ENCODE measurements around the gene DHRS12. TPM values are rescaled to one million over a fixed set of nuclear protein-coding genes. Genes with fewer than 3 reads are reported as not detected.
A peak's percentile ranks its signal among the peaks of the same experiment; 100 is the strongest.

Gene DHRS12
- total RNA-seq, 1 experiment from 2014 or later: 2.6 TPM

GRCh38 chr13:51844862-51845573, 41.1 kb upstream of the DHRS12 start, which contains the start of gene TMEM272:
TSS of gene TMEM272 (minus strand) at chr13:51845177. CDS start at chr13:51838530, 6,647 bp downstream.
- H3K9me3 ChIP-seq (ENCODE audit: low read length): no peaks in the 10 kb centered on the region
- 0 out of 2 replicates have a peak within 1 kb of the TSS, but pooled peaks have one; percentile 30 for H2AFZ ChIP-seq (ENCODE audit: low read length)
- intact Hi-C loops (cut with micrococcal nuclease): no loop called here
- no peaks in the 10 kb centered on the region for H3K27me3 ChIP-seq (ENCODE audit: low read length)
- BruUV-seq (replicated peaks): no TSS peak
- DNase-seq: peak; percentile 34
- ChIA-PET CTCF (interaction anchor here (0.6 kb wide), 1 partner anchor 16 kb away, joined by 3 read pairs; no protein-coding TSS in a partner anchor), POLR2A (ENCODE audit: unreplicated experiment) (no interaction called here)
- H3K9ac ChIP-seq (ENCODE audit: low read length): no peak within 1 kb of the TSS
- no peaks in the 10 kb centered on the region for H3F3A ChIP-seq (ENCODE audit: low read length, unreplicated experiment)
- ATAC-seq: 0 out of 2 replicates have a peak, but pooled peaks have one; percentile 19
- peaks cover 18% of the 10 kb centered on the region for H3K4me1 ChIP-seq (ENCODE audit: insufficient read depth, low read length)
- H3K36me3 ChIP-seq (ENCODE audit: low read depth, low read length): no peaks in the 10 kb centered on the region; the same call in 1 of the 2 replicates
- H3K27ac ChIP-seq (ENCODE audit: low read length): no peak within 1 kb of the TSS
- no peaks in the 10 kb centered on the region for H3K79me2 ChIP-seq (ENCODE audit: low read length)
- no peak within 1 kb of the TSS for H3K4me3 ChIP-seq (ENCODE audit: low read length)
- TF ChIP-seq CTCF (conservative IDR thresholded peaks at IDR 0.05; ENCODE audit: low read depth, low read length): peak; percentile 71
- no peak for TF ChIP-seq EZH2phosphoT487 (IDR thresholded peaks at IDR 0.05; ENCODE audit: borderline replicate concordance, low read length)
- no peak for TF ChIP-seq EZH2 (IDR thresholded peaks at IDR 0.05; ENCODE audit: low read length, unreplicated experiment)
- no peak within 1 kb of the TSS for H3K4me2 ChIP-seq (ENCODE audit: low read length)
- no peaks in the 10 kb centered on the region for H3K9me2 ChIP-seq (replicated peaks; ENCODE audit: low read length)
- no peaks in the 10 kb centered on the region for H4K20me1 ChIP-seq (ENCODE audit: low read length)

GRCh38 chr13:51843529-51843928, 39.6 kb upstream of the DHRS12 start:
- TF ChIP-seq EZH2 (IDR thresholded peaks at IDR 0.05; ENCODE audit: low read length, unreplicated experiment) (no peak), CTCF (conservative IDR thresholded peaks at IDR 0.05; ENCODE audit: low read depth, low read length) (no peak), EZH2phosphoT487 (IDR thresholded peaks at IDR 0.05; ENCODE audit: borderline replicate concordance, low read length) (no peak)
- Histone ChIP-seq H3K9me3 (ENCODE audit: low read length) (no peaks in the 10 kb centered on the region), H3K4me3 (ENCODE audit: low read length) (no peak overlapping the region), H2AFZ (ENCODE audit: low read length) (no peak overlapping the region), H3K9me2 (replicated peaks; ENCODE audit: low read length) (no peaks in the 10 kb centered on the region), H3K4me1 (ENCODE audit: insufficient read depth, low read length) (peaks cover 6% of the 10 kb centered on the region), H3K36me3 (ENCODE audit: low read depth, low read length) (no peaks in the 10 kb centered on the region; the same call in 1 of the 2 replicates), H3K9ac (ENCODE audit: low read length) (no peak overlapping the region), H3F3A (ENCODE audit: low read length, unreplicated experiment) (no peaks in the 10 kb centered on the region), H3K27ac (ENCODE audit: low read length) (no peak overlapping the region), H3K27me3 (ENCODE audit: low read length) (no peaks in the 10 kb centered on the region), H3K79me2 (ENCODE audit: low read length) (no peaks in the 10 kb centered on the region), H3K4me2 (ENCODE audit: low read length) (no peak overlapping the region), H4K20me1 (ENCODE audit: low read length) (no peaks in the 10 kb centered on the region)
- ATAC-seq (no peak), DNase-seq (no peak)
- intact Hi-C loops (cut with micrococcal nuclease): no loop called here
- POLR2A ChIA-PET (ENCODE audit: unreplicated experiment): no interaction called here
- CTCF ChIA-PET: no interaction called here
- BruUV-seq (replicated peaks): no TSS peak

GRCh38 chr13:51841732-51842131, 37.8 kb upstream of the DHRS12 start:
- DNase-seq: no peak
- Histone ChIP-seq H3K27ac (ENCODE audit: low read length) (no peak overlapping the region), H3K79me2 (ENCODE audit: low read length) (no peaks in the 10 kb centered on the region), H4K20me1 (ENCODE audit: low read length) (no peaks in the 10 kb centered on the region), H3K9me3 (ENCODE audit: low read length) (no peaks in the 10 kb centered on the region), H3K4me1 (ENCODE audit: insufficient read depth, low read length) (no peaks in the 10 kb centered on the region), H3K36me3 (ENCODE audit: low read depth, low read length) (no peaks in the 10 kb centered on the region; the same call in 1 of the 2 replicates), H3K4me2 (ENCODE audit: low read length) (no peak overlapping the region), H2AFZ (ENCODE audit: low read length) (no peak overlapping the region), H3F3A (ENCODE audit: low read length, unreplicated experiment) (no peaks in the 10 kb centered on the region), H3K4me3 (ENCODE audit: low read length) (no peak overlapping the region), H3K9ac (ENCODE audit: low read length) (no peak overlapping the region), H3K9me2 (replicated peaks; ENCODE audit: low read length) (no peaks in the 10 kb centered on the region), H3K27me3 (ENCODE audit: low read length) (no peaks in the 10 kb centered on the region)
- no peak for ATAC-seq
- ChIA-PET CTCF (no interaction called here), POLR2A (ENCODE audit: unreplicated experiment) (no interaction called here)
- intact Hi-C loops (cut with micrococcal nuclease): no loop called here
- no TSS peak for BruUV-seq (replicated peaks)
- TF ChIP-seq EZH2phosphoT487 (IDR thresholded peaks at IDR 0.05; ENCODE audit: borderline replicate concordance, low read length) (no peak), EZH2 (IDR thresholded peaks at IDR 0.05; ENCODE audit: low read length, unreplicated experiment) (no peak), CTCF (conservative IDR thresholded peaks at IDR 0.05; ENCODE audit: low read depth, low read length) (no peak)
